ENCODE measurements around the gene REL.

REL gene

DNA sequence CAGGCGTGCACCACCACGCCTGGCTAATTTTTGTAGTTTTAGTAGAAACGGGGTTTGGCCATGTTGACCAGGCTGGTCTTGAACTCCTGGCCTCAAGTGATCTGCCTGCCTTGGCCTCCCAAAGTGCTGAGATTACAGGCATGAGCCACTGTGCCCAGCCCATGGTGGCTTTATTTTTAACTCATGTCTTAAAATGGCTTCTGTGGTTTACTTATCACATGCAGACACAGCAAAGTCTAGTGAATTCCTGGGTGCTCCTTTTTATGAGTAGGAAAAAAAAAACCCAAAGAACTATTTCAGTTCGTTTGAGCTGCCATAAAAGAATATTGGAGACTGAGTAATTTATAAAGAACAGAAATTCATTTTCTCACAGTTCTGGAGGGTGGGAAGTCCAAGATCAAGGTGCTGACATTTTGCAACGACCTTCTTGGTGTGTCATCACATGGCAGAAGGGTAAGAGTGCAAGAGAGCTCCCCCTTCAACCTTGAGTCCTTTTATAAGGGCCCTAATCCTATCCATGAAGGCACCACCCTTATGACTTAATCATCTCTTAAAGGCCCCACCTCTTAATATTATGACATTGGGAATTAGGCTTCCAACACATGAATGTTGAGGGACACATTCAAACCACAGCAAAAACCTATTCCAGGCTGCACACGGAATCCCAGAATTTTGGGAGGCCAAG lies 12.6 kb upstream of the REL start:
- ChIA-PET POLR2A (no interaction called here), CTCF (no interaction called here)
- TF ChIP-seq FOXA1 (IDR thresholded peaks at IDR 0.05) (no peak), ARNT (IDR thresholded peaks at IDR 0.05) (no peak), FOXK2 (IDR thresholded peaks at IDR 0.05) (no peak), L3MBTL2 (conservative IDR thresholded peaks at IDR 0.05) (no peak), TARDBP (IDR thresholded peaks at IDR 0.05) (no peak), SP1 (IDR thresholded peaks at IDR 0.05) (no peak), HDGF (IDR thresholded peaks at IDR 0.05; ENCODE audit: borderline replicate concordance) (no peak), NFRKB (IDR thresholded peaks at IDR 0.05) (no peak), ZNF384 (IDR thresholded peaks at IDR 0.05) (no peak), ELF4 (IDR thresholded peaks at IDR 0.05) (no peak), BHLHE40 (IDR thresholded peaks at IDR 0.05; ENCODE audit: borderline replicate concordance) (no peak), LEF1 (IDR thresholded peaks at IDR 0.05; ENCODE audit: borderline replicate concordance) (no peak)
- TF ChIP-seq, protein P1, sequence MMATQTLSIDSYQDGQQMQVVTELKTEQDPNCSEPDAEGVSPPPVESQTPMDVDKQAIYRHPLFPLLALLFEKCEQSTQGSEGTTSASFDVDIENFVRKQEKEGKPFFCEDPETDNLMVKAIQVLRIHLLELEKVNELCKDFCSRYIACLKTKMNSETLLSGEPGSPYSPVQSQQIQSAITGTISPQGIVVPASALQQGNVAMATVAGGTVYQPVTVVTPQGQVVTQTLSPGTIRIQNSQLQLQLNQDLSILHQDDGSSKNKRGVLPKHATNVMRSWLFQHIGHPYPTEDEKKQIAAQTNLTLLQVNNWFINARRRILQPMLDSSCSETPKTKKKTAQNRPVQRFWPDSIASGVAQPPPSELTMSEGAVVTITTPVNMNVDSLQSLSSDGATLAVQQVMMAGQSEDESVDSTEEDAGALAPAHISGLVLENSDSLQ (IDR thresholded peaks at IDR 0.05), result no peak
- no peak for DNase-seq (ENCODE audit: extremely low spot score)

DNA sequence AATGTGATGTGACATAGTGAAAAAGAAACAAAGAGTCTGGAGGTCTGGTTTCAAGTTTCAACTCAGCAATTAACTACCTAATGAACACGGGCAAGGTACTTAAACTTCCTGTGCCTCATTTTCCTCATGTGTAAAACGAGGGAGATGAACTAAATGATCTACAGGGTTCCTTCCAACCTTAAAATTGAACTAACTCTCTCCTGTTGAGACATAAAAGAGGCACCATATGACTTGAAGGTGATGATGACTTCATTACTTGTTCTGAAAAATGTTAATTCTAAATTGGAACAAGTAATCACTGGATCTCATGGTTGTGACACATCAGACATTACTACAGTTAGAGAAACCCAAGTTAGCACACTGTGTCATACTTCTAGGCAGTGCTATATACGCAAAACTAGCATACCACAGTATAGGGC lies 8.9 kb upstream of the REL start:
- DNase-seq (ENCODE audit: extremely low spot score), result no peak
- CTCF ChIA-PET, result no interaction called here
- POLR2A ChIA-PET, result no interaction called here
- TF ChIP-seq FOXM1 (IDR thresholded peaks at IDR 0.05; ENCODE audit: borderline replicate concordance) (no peak), FOXK2 (IDR thresholded peaks at IDR 0.05) (no peak), TARDBP (IDR thresholded peaks at IDR 0.05) (no peak), CTBP1 (IDR thresholded peaks at IDR 0.05; ENCODE audit: borderline replicate concordance) (no peak), SP1 (IDR thresholded peaks at IDR 0.05) (no peak), FOXA1 (IDR thresholded peaks at IDR 0.05) (no peak), ELF4 (IDR thresholded peaks at IDR 0.05) (no peak), SUZ12 (IDR thresholded peaks at IDR 0.05) (no peak), L3MBTL2 (conservative IDR thresholded peaks at IDR 0.05) (no peak)
- TF ChIP-seq, protein P1 (IDR thresholded peaks at IDR 0.05), result no peak

DNA sequence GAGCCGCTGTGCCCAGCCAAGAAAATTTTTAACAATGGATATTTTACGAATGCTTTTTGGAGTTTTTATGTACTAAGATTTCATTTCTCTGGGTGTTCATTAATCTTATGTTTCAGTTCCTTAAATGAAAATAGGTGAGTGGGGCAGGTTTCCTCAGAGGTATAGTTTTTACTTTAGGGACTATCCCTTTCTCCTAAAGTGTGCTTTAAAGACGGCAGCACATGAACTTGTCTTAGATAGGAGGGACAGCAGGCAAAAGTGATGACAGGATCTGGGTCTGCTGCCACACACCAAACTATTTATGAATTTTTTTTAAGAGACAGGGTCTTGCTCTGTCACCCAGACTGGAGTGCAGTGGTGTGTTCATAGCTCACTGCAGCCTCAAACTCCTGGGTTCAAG lies 8.0 kb upstream of the REL start:
- POLR2A ChIA-PET, result no interaction called here
- DNase-seq (ENCODE audit: extremely low spot score), result no peak
- CTCF ChIA-PET, result interaction anchor here (0.6 kb wide), 1 partner anchor 10 kb away, joined by 4 read pairs; no protein-coding TSS in a partner anchor
- TF ChIP-seq ELF4 (IDR thresholded peaks at IDR 0.05), result no peak
- TF ChIP-seq BHLHE40 (IDR thresholded peaks at IDR 0.05; ENCODE audit: borderline replicate concordance), result no peak
- TF ChIP-seq TARDBP (IDR thresholded peaks at IDR 0.05), result no peak
- no peak for TF ChIP-seq ZNF384 (IDR thresholded peaks at IDR 0.05)
- TF ChIP-seq FOXA1 (IDR thresholded peaks at IDR 0.05), result no peak
- TF ChIP-seq FOXK2 (IDR thresholded peaks at IDR 0.05), result no peak
- TF ChIP-seq, protein P1 (IDR thresholded peaks at IDR 0.05), result no peak
- TF ChIP-seq LEF1 (IDR thresholded peaks at IDR 0.05; ENCODE audit: borderline replicate concordance), result no peak
- no peak for TF ChIP-seq SUZ12 (IDR thresholded peaks at IDR 0.05)

DNA sequence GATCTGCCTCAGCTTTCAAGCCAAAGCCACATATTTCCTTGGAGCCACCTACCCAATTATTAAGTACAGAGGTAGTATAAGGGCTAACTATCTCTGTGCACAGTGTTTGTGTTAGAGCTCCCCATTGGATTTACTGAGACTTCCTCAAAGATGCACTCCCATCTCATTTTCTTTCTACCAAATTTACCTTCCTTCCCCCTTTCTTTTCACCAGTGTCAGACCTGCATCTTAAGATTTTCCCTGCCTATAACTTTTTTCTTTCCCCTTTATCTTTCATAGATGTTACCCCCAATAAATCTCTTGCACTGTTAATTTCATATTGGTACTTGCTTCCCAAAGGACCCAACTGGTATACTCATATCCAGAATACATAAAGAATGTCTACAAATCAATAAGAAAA lies 5.9 kb upstream of the REL start:
- DNase-seq (ENCODE audit: extremely low spot score), result no peak
- TF ChIP-seq SUZ12 (IDR thresholded peaks at IDR 0.05), result no peak
- no peak for TF ChIP-seq NFRKB (IDR thresholded peaks at IDR 0.05)
- ChIA-PET POLR2A (no interaction called here), CTCF (no interaction called here)

DNA sequence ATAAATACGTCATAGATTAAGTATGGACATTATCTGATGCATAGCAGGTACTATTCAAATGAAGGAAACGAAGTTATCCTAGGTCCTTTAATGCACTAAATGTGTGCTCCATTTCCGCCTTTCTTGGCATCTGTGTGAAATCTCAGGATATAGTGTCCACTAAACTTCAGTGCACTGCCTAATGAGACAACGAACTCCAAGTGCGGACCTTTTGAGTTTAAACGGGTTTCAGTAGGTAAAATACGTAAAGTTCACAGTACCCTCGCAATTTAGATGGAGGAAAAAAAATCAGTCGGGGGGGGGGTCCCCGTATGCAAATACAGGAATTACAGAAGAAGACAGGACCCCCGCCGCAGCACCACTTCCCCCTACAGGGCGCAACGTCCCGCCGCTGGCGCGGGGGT lies 729 bp upstream of the REL start:
- no peak for TF ChIP-seq FOXA1 (IDR thresholded peaks at IDR 0.05)
- TF ChIP-seq L3MBTL2 (conservative IDR thresholded peaks at IDR 0.05), result no peak
- TF ChIP-seq SUZ12 (IDR thresholded peaks at IDR 0.05), result no peak
- TF ChIP-seq FOXK2 (IDR thresholded peaks at IDR 0.05), result no peak
- TF ChIP-seq, protein P1 (IDR thresholded peaks at IDR 0.05), result no peak
- TF ChIP-seq FOXM1 (IDR thresholded peaks at IDR 0.05; ENCODE audit: borderline replicate concordance), result no peak
- TF ChIP-seq TARDBP (IDR thresholded peaks at IDR 0.05), result no peak
- no peak for TF ChIP-seq NFRKB (IDR thresholded peaks at IDR 0.05)
- TF ChIP-seq SP1 (IDR thresholded peaks at IDR 0.05), result no peak
- TF ChIP-seq LEF1 (IDR thresholded peaks at IDR 0.05; ENCODE audit: borderline replicate concordance), result no peak
- TF ChIP-seq ARNT (IDR thresholded peaks at IDR 0.05), result no peak
- TF ChIP-seq HDGF (IDR thresholded peaks at IDR 0.05; ENCODE audit: borderline replicate concordance), result no peak
- TF ChIP-seq CTBP1 (IDR thresholded peaks at IDR 0.05; ENCODE audit: borderline replicate concordance), result no peak
- no peak for TF ChIP-seq BHLHE40 (IDR thresholded peaks at IDR 0.05; ENCODE audit: borderline replicate concordance)
- no peak for TF ChIP-seq ELF4 (IDR thresholded peaks at IDR 0.05)
- TF ChIP-seq ZNF384 (IDR thresholded peaks at IDR 0.05), result no peak
- POLR2A ChIA-PET, result interaction anchor here (1.3 to 1.4 kb wide), 2 partner anchors 15 to 26 kb away, joined by 3 read pairs; no protein-coding TSS in a partner anchor
- CTCF ChIA-PET, result no interaction called here
- no peak for DNase-seq (ENCODE audit: extremely low spot score)
